ENCODE results near the gene TUBGCP4. TPM values are rescaled to one million over a fixed set of nuclear protein-coding genes. Genes with fewer than 3 reads are reported as not detected.
A peak's percentile ranks its signal among the peaks of the same experiment; 100 is the strongest.

Gene TUBGCP4
- total and polyA plus RNA-seq, 9 of the 15 experiments (the other 6 are each of a cell fraction or from before 2014, with no cell fraction given) = 10.7 to 50.2 (median 29.6) TPM

- TF ChIP-seq, protein P1, sequence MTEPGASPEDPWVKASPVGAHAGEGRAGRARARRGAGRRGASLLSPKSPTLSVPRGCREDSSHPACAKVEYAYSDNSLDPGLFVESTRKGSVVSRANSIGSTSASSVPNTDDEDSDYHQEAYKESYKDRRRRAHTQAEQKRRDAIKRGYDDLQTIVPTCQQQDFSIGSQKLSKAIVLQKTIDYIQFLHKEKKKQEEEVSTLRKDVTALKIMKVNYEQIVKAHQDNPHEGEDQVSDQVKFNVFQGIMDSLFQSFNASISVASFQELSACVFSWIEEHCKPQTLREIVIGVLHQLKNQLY (CRISPR knock-in tag; conservative IDR thresholded peaks at IDR 0.05) = no peak
- peak; percentile 94 for TF ChIP-seq E2F3 (CRISPR knock-in tag; IDR thresholded peaks at IDR 0.05)
- TF ChIP-seq ZFX (CRISPR knock-in tag; IDR thresholded peaks at IDR 0.05) = peak; percentile 90
- TF ChIP-seq, protein P2, sequence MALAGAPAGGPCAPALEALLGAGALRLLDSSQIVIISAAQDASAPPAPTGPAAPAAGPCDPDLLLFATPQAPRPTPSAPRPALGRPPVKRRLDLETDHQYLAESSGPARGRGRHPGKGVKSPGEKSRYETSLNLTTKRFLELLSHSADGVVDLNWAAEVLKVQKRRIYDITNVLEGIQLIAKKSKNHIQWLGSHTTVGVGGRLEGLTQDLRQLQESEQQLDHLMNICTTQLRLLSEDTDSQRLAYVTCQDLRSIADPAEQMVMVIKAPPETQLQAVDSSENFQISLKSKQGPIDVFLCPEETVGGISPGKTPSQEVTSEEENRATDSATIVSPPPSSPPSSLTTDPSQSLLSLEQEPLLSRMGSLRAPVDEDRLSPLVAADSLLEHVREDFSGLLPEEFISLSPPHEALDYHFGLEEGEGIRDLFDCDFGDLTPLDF (CRISPR knock-in tag; IDR thresholded peaks at IDR 0.05) = peak; percentile 85
- TF ChIP-seq MAZ (CRISPR knock-in tag; conservative IDR thresholded peaks at IDR 0.05 in 1 of 2, IDR thresholded peaks at IDR 0.05 in 1 of 2) = peak; percentile 9 to 42; a peak in 2 of 4 replicates
- TF ChIP-seq SMARCC2 (IDR thresholded peaks at IDR 0.05; ENCODE audit: low read depth) = no peak
- peak; percentile 93; the same call in 1 of the 2 replicates for TF ChIP-seq RBM14 (IDR thresholded peaks at IDR 0.05; ENCODE audit: borderline replicate concordance, insufficient read depth, low read depth, low read length)
- peak; percentile 82; the same call in 1 of the 2 replicates for TF ChIP-seq POLR2AphosphoS2 (IDR thresholded peaks at IDR 0.05; ENCODE audit: low read length)
- peak; percentile 93 for TF ChIP-seq MYC (IDR thresholded peaks at IDR 0.05; ENCODE audit: low read depth, low read length)
- peak; percentile 91 for TF ChIP-seq MYC (CRISPR knock-in tag; IDR thresholded peaks at IDR 0.05; ENCODE audit: borderline replicate concordance, low read depth)
- TF ChIP-seq, protein P3, sequence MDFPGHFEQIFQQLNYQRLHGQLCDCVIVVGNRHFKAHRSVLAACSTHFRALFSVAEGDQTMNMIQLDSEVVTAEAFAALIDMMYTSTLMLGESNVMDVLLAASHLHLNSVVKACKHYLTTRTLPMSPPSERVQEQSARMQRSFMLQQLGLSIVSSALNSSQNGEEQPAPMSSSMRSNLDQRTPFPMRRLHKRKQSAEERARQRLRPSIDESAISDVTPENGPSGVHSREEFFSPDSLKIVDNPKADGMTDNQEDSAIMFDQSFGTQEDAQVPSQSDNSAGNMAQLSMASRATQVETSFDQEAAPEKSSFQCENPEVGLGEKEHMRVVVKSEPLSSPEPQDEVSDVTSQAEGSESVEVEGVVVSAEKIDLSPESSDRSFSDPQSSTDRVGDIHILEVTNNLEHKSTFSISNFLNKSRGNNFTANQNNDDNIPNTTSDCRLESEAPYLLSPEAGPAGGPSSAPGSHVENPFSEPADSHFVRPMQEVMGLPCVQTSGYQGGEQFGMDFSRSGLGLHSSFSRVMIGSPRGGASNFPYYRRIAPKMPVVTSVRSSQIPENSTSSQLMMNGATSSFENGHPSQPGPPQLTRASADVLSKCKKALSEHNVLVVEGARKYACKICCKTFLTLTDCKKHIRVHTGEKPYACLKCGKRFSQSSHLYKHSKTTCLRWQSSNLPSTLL (IDR thresholded peaks at IDR 0.05) = no peak
- no peak for TF ChIP-seq SMARCA5 (IDR thresholded peaks at IDR 0.05)
- TF ChIP-seq MLLT1 (IDR thresholded peaks at IDR 0.05) = peak in 1 of 2 experiments; percentile 5; a peak in 1 of 4 replicates
- no peak for TF ChIP-seq MEF2D (tag; conservative IDR thresholded peaks at IDR 0.05; ENCODE audit: low read depth)
- TF ChIP-seq ZNF431 (CRISPR knock-in tag; IDR thresholded peaks at IDR 0.05) = peak; percentile 10; the same call in 1 of the 2 replicates
- TF ChIP-seq, protein P4, sequence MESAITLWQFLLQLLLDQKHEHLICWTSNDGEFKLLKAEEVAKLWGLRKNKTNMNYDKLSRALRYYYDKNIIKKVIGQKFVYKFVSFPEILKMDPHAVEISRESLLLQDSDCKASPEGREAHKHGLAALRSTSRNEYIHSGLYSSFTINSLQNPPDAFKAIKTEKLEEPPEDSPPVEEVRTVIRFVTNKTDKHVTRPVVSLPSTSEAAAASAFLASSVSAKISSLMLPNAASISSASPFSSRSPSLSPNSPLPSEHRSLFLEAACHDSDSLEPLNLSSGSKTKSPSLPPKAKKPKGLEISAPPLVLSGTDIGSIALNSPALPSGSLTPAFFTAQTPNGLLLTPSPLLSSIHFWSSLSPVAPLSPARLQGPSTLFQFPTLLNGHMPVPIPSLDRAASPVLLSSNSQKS (CRISPR knock-in tag; IDR thresholded peaks at IDR 0.05) = no peak
Measured at GRCh38 chr15:43329960-43330779, 40.7 kb upstream of the TUBGCP4 start, which contains the start of gene LCMT2 (continued).

All from K562 (cell line).